Liver (tissue), 9 donors: ENCODE measurements around the gene CDIPT. TPM values are rescaled to one million over a fixed set of nuclear protein-coding genes. Genes with fewer than 3 reads are reported as not detected.

ENCODE experiments used
- DNase-seq: peaks from one replicate; pipeline ENCODE4 v3.0.0-alpha.2; 2017; ENCODE audit warnings: low spot score
- H3K27ac ChIP-seq, 2 donors: one replicate each; pipeline ENCODE4 v1.7.0; 2013; ENCODE audit warnings: inconsistent platforms in 2 of 2, low read length in 2 of 2, control low read depth in 1 of 2, low read depth in 1 of 2, mild to moderate bottlenecking in 1 of 2
- H3K27me3 ChIP-seq, 4 donors: one replicate each; pipeline versions ENCODE4 v1.6.1 to v1.7.0; 2013; ENCODE audit warnings: low read length in 3 of 4, inconsistent platforms in 1 of 4, mild to moderate bottlenecking in 1 of 4, moderate library complexity in 1 of 4; ENCODE audit not compliant: control insufficient read depth in 4 of 4, insufficient read depth in 4 of 4
- H3K36me3 ChIP-seq, 4 donors: one replicate each; pipeline versions ENCODE4 v1.6.1 to v1.7.0; 2013; ENCODE audit warnings: low read length in 3 of 4, mild to moderate bottlenecking in 3 of 4, low read depth in 1 of 4, moderate library complexity in 1 of 4; ENCODE audit not compliant: control insufficient read depth in 4 of 4, insufficient read depth in 3 of 4
- H3K4me1 ChIP-seq, 4 donors: one replicate each; pipeline versions ENCODE4 v1.6.1 to v1.7.0; 2013; ENCODE audit warnings: low read length in 3 of 4, mild to moderate bottlenecking in 3 of 4, moderate library complexity in 1 of 4; ENCODE audit not compliant: control insufficient read depth in 4 of 4, insufficient read depth in 4 of 4
- H3K4me3 ChIP-seq, 3 donors: one replicate each; pipeline versions ENCODE4 v1.6.1 to v1.7.0; 2013; ENCODE audit warnings: low read length in 3 of 3, control low read depth in 1 of 3, low read depth in 1 of 3, mild to moderate bottlenecking in 1 of 3
- H3K9ac ChIP-seq, 2 donors: one replicate each; pipeline ENCODE4 v1.7.0; 2013; ENCODE audit warnings: low read length in 2 of 2, mild to moderate bottlenecking in 2 of 2, moderate library complexity in 2 of 2, control low read depth in 1 of 2, low read depth in 1 of 2
- H3K9me3 ChIP-seq, 4 donors: one replicate each; pipeline versions ENCODE4 v1.6.1 to v1.7.0; 2013; ENCODE audit warnings: low read length in 3 of 4; ENCODE audit not compliant: control insufficient read depth in 4 of 4
- EGR1 ChIP-seq, 2 donors: IDR thresholded peaks; 2 replicates each; pipeline ENCODE4 v1.6.1; 2016 to 2018; ENCODE audit warnings: antibody characterized with exemption in 2 of 2, low read depth in 2 of 2
- FOXA1 ChIP-seq: IDR thresholded peaks from 2 replicates; pipeline ENCODE4 v1.6.1; 2016; ENCODE audit warnings: antibody characterized with exemption
- FOXA2 ChIP-seq: IDR thresholded peaks from 2 replicates; pipeline ENCODE4 v1.6.1; 2016; ENCODE audit warnings: antibody characterized with exemption
- GABPA ChIP-seq, 2 donors: IDR thresholded peaks in 1 of 2; conservative IDR thresholded peaks in 1 of 2; 2 replicates each; pipeline ENCODE4 v1.6.1; 2016; ENCODE audit warnings: antibody characterized with exemption in 2 of 2, mild to moderate bottlenecking in 1 of 2, moderate library complexity in 1 of 2
- HNF4A ChIP-seq, 2 donors: conservative IDR thresholded peaks; 2 replicates each; pipeline ENCODE4 v1.6.1; 2016; ENCODE audit warnings: antibody characterized with exemption in 2 of 2, mild to moderate bottlenecking in 2 of 2
- HNF4G ChIP-seq: IDR thresholded peaks from 2 replicates; pipeline ENCODE4 v1.6.1; 2016; ENCODE audit warnings: antibody characterized with exemption
- NR2F2 ChIP-seq: IDR thresholded peaks from 2 replicates; pipeline ENCODE4 v1.6.1; 2016; ENCODE audit warnings: antibody characterized with exemption
- RAD21 ChIP-seq, 2 donors: IDR thresholded peaks; 2 replicates each; pipeline ENCODE4 v1.6.1; 2016; ENCODE audit warnings: antibody characterized with exemption in 2 of 2, mild to moderate bottlenecking in 2 of 2
- RXRA ChIP-seq, 2 donors: IDR thresholded peaks; 2 replicates each; pipeline ENCODE4 v1.6.1; 2017 to 2018; ENCODE audit warnings: antibody characterized with exemption in 2 of 2, mild to moderate bottlenecking in 1 of 2
- SP1 ChIP-seq: IDR thresholded peaks from 2 replicates; pipeline ENCODE4 v1.6.1; 2018; ENCODE audit warnings: antibody characterized with exemption, mild to moderate bottlenecking
- TAF1 ChIP-seq: conservative IDR thresholded peaks from 2 replicates; pipeline ENCODE4 v1.6.1; 2016; ENCODE audit warnings: antibody characterized with exemption, mild to moderate bottlenecking
- YY1 ChIP-seq: IDR thresholded peaks from 2 replicates; pipeline ENCODE4 v1.6.1; 2016; ENCODE audit warnings: antibody characterized with exemption, mild to moderate bottlenecking
- WGBS: extraction: QIAGEN DNeasy Blood & Tissue Kit; methylation state at CpG from one replicate; pipeline ENCODE4 v1.1.7; 2013; 5-methylcytosine and 5-hydroxymethylcytosine counted together
- polyA plus RNA-seq, 2 donors: library from polyadenylated mRNA; stranded (reverse) in 1 of 2; unstranded in 1 of 2; fragments of 200-250 nt in 1 of 2; fragments of >200 nt in 1 of 2; fragmentation: Nextera tagmentation in 1 of 2; extraction: Ambion mirVana in 1 of 2; gene quantifications; one replicate each; pipeline versions ENCODE4 v1.2.1 to v1.2.3, GENCODE V29; 2013 to 2015
- total RNA-seq, 2 donors: library from RNA; depleted of rRNA; stranded (reverse); fragments of >200 nt; gene quantifications; one replicate each; pipeline ENCODE4 v1.2.3, GENCODE V29; 2014
- TF ChIP-seq, protein P1 (sequence below): IDR thresholded peaks from 2 replicates; pipeline ENCODE4 v1.6.1; 2016; ENCODE audit warnings: antibody characterized with exemption
- TF ChIP-seq, protein P2 (sequence below): IDR thresholded peaks from 2 replicates; pipeline ENCODE4 v1.6.1; 2016; ENCODE audit warnings: antibody characterized with exemption
- TF ChIP-seq, protein P3 (sequence below): IDR thresholded peaks from 2 replicates; pipeline ENCODE4 v1.6.1; 2016; ENCODE audit warnings: antibody characterized with exemption, mild to moderate bottlenecking
- TF ChIP-seq, protein P4 (sequence below): IDR thresholded peaks from 2 replicates; pipeline ENCODE4 v1.6.1; 2016; ENCODE audit warnings: antibody characterized with exemption
- TF ChIP-seq, protein P5 (sequence below): fragments of 150-350 bp; IDR thresholded peaks from 2 replicates; pipeline ENCODE4 v1.5.1; 2017; ENCODE audit warnings: improper control_type of control experiment, low read depth, low read length; ENCODE audit not compliant: missing input control
- donor health status: healthy.
- donor health status: healthy.
- donor health status: healthy.
- donor health status: healthy.
- donor health status: healthy.

CDIPT gene
- total and polyA plus RNA-seq, 4 donors: 31.4 to 102 (median 38.4) TPM

DNA sequence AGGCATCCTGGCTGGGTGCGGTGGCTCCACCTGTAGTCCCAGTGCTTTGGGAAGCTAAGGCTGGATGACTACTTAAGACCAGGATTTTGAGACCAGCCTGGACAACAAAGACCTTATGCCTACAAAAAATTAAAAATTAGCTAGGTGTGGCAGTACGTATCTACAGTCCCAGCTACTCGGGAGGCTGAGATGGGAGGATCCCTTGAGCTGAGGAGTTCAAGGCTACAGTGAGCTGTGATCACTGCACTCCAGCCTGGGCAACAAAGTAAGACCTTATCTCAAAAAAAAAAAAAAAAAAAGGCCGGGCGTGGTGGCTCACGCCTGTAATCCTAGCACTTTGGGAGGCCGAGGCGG lies 36.7 kb downstream of the CDIPT start (continued):
- TF ChIP-seq, protein P1, sequence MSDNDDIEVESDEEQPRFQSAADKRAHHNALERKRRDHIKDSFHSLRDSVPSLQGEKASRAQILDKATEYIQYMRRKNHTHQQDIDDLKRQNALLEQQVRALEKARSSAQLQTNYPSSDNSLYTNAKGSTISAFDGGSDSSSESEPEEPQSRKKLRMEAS: no peak
- no peak for TF ChIP-seq SP1

DNA sequence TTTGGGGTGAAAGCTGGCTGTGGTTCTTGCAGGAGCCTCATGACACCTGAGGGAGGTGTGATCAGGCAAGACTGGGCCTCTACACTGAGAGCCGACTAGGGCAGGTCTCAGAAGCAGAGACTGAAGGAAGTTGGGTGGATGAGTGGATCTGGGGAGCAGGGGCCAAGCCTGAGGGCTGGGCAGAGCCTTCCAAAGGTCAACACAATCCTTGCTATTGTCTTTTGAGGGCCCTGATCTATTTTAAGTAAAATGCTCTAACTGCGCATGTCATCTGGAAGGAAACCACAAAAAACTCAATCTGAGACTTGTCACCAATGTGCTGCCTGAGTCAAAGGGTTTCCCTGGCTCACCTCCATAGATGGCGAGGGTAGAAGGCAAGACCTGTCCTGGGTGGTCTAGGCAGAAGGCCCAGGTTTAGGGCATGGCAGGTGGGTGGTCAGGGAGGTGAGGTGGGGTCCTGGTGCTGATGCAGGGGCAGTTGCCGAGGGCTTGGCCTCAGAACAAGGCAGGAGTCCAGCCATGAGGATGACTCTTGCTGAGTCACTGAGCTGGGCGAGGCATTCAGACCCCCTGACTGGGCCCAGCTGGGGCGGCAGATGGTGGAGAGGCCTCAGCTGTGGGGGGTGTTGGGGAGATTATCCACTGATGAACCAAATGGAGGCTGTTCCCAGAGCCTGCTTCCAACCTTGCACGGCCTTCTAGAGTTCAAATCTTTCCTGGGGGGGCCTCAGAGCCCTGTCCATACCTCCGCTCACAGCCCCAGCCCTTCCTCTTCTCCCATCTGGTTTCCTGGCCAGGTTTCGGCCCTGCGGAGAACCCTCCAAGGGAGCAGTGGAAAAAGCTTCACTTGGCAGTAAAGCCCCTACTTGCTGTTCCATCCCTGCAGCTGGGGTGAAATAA lies 37.6 kb downstream of the CDIPT start:
- H3K4me1 ChIP-seq: peaks cover 17 to 44% (median 27%) of the 10 kb centered on the region in 4 donors
- no peaks in the 10 kb centered on the region for H3K27me3 ChIP-seq
- H3K4me3 ChIP-seq: no peak overlapping the region
- TF ChIP-seq EGR1 (IDR thresholded peaks at IDR 0.05; ENCODE audit: low read depth in 2 of 2) (no peak), HNF4G (no peak), RAD21 (IDR thresholded peaks at IDR 0.05) (no peak), SP1 (no peak), TAF1 (no peak), FOXA1 (no peak), HNF4A (conservative IDR thresholded peaks at IDR 0.05) (no peak), RXRA (IDR thresholded peaks at IDR 0.05) (no peak), FOXA2 (no peak), NR2F2 (no peak), GABPA (IDR thresholded peaks at IDR 0.05 in 1 of 2, conservative IDR thresholded peaks at IDR 0.05 in 1 of 2) (no peak), YY1 (no peak)
- TF ChIP-seq, protein P2, sequence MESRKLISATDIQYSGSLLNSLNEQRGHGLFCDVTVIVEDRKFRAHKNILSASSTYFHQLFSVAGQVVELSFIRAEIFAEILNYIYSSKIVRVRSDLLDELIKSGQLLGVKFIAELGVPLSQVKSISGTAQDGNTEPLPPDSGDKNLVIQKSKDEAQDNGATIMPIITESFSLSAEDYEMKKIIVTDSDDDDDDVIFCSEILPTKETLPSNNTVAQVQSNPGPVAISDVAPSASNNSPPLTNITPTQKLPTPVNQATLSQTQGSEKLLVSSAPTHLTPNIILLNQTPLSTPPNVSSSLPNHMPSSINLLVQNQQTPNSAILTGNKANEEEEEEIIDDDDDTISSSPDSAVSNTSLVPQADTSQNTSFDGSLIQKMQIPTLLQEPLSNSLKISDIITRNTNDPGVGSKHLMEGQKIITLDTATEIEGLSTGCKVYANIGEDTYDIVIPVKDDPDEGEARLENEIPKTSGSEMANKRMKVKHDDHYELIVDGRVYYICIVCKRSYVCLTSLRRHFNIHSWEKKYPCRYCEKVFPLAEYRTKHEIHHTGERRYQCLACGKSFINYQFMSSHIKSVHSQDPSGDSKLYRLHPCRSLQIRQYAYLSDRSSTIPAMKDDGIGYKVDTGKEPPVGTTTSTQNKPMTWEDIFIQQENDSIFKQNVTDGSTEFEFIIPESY: no peak
- TF ChIP-seq, protein P3, sequence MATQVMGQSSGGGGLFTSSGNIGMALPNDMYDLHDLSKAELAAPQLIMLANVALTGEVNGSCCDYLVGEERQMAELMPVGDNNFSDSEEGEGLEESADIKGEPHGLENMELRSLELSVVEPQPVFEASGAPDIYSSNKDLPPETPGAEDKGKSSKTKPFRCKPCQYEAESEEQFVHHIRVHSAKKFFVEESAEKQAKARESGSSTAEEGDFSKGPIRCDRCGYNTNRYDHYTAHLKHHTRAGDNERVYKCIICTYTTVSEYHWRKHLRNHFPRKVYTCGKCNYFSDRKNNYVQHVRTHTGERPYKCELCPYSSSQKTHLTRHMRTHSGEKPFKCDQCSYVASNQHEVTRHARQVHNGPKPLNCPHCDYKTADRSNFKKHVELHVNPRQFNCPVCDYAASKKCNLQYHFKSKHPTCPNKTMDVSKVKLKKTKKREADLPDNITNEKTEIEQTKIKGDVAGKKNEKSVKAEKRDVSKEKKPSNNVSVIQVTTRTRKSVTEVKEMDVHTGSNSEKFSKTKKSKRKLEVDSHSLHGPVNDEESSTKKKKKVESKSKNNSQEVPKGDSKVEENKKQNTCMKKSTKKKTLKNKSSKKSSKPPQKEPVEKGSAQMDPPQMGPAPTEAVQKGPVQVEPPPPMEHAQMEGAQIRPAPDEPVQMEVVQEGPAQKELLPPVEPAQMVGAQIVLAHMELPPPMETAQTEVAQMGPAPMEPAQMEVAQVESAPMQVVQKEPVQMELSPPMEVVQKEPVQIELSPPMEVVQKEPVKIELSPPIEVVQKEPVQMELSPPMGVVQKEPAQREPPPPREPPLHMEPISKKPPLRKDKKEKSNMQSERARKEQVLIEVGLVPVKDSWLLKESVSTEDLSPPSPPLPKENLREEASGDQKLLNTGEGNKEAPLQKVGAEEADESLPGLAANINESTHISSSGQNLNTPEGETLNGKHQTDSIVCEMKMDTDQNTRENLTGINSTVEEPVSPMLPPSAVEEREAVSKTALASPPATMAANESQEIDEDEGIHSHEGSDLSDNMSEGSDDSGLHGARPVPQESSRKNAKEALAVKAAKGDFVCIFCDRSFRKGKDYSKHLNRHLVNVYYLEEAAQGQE: no peak
- TF ChIP-seq, protein P4, sequence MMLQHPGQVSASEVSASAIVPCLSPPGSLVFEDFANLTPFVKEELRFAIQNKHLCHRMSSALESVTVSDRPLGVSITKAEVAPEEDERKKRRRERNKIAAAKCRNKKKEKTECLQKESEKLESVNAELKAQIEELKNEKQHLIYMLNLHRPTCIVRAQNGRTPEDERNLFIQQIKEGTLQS: no peak
- TF ChIP-seq, protein P5, sequence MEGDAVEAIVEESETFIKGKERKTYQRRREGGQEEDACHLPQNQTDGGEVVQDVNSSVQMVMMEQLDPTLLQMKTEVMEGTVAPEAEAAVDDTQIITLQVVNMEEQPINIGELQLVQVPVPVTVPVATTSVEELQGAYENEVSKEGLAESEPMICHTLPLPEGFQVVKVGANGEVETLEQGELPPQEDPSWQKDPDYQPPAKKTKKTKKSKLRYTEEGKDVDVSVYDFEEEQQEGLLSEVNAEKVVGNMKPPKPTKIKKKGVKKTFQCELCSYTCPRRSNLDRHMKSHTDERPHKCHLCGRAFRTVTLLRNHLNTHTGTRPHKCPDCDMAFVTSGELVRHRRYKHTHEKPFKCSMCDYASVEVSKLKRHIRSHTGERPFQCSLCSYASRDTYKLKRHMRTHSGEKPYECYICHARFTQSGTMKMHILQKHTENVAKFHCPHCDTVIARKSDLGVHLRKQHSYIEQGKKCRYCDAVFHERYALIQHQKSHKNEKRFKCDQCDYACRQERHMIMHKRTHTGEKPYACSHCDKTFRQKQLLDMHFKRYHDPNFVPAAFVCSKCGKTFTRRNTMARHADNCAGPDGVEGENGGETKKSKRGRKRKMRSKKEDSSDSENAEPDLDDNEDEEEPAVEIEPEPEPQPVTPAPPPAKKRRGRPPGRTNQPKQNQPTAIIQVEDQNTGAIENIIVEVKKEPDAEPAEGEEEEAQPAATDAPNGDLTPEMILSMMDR: no peak
- TF ChIP-seq, protein P1: no peak
- peak overlapping the region; percentile 19 to 30 for H3K27ac ChIP-seq
- H3K9me3 ChIP-seq: no peaks in the 10 kb centered on the region
- no peaks in the 10 kb centered on the region for H3K36me3 ChIP-seq
- WGBS: 80% methylated on average over 10 of the region's 10 CpGs
- H3K9ac ChIP-seq: no peak overlapping the region
- DNase-seq: no peak
